NOMO-1 treated with DMSO at 0.1 percent for 48 hours (cell line): ENCODE data around the gene CXCR2.

Source experiments
- DNase-seq: peaks from one replicate; lab custom pipeline; 2025; ENCODE audit not compliant: unreplicated experiment; lab: John Stamatoyannopoulos, UW

The CXCR2 gene

DNA sequence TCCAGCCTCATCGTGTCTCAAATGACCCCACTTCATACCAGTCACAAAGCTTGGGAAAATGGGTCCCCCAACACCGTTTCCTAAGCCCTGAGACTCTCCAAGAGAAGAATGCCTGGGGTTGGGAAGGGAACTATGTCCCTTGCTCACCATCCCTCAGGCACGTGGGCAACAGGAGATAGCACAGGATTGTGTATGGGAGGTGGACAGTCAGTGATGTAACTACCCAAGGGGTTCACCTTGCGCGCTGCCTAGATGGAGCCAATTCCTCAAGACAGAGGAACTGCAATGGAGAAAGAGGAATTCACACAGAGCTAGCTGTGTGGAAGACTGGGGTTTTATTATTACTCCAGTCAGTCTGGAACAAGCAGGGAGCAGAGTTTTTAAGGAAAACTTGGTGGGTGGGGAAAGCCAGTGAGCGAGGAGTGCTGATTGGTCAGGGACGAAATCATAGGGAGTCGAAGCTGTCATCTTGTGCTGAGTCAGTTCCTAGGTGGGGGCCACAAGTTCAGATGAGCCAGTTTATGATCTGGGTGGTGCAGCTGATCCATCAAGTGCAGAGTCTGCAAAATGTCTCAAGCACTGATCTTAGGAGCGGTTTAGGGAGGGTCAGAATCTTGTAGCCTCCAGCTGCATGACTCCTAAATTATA lies 54.8 kb downstream of the CXCR2 start:
- DNase-seq, result no peak

DNA sequence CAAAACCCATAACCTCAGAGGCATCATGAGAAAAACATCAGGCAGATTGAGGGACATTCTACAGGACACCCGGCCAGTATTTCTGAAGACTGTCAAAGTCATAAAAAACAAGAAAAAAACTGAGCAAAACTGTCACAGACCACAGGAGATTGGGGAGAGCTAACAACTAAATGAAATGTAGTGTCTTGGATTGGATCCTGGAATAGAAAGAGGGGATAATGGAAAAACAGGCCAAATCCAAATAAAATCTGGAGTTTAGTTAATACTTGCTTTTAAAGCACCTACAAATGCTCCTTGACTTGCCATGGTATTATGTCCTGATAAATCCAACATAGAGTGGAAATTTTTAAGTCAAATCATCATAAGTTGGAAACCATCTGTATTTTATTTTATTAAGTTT lies 58.5 kb downstream of the CXCR2 start:
- no peak for DNase-seq

DNA sequence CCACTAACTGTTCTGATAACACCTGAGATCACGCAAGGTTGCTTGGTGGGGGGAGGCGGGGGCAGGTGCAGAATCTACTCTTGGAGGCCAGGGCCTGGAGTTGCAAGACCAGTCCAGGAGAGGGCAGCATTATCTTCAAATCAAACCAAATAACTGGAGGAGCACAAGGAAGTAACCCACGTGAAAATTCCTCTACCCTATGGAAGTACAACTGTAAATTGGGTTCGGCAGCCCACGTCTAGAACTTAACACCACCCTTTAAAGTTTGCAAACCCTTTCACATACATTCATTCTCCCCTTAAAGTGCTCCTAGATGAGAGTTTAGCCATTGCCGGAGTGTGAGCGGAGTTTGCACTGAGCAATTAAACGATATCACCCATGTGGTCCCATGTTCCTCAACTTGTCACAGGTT lies 60.5 kb downstream of the CXCR2 start:
- peak; percentile 74 for DNase-seq
